GM18867 (cell line): ENCODE results near the gene XG.
"Not testable (repeated sequence)": the region's sequence is repeated elsewhere in the genome, so short reads cannot be mapped to it uniquely, and the experiment has no call there.

ENCODE experiments used
- ATAC-seq: cut with Tn5 transposase; IDR thresholded peaks from one replicate; pipeline ENCODE4 v1.9.1; 2021; ENCODE audit warnings: mild to moderate bottlenecking, moderate library complexity; ENCODE audit not compliant: unreplicated experiment

XG gene

GRCh38 chrX:2774776-2775175 is 22.9 kb downstream of the XG start:
- ATAC-seq = no peak

- not testable (repeated sequence) for ATAC-seq
Measured at GRCh38 chrX:2780472-2781225, 28.8 kb downstream of the XG start.

DNA sequence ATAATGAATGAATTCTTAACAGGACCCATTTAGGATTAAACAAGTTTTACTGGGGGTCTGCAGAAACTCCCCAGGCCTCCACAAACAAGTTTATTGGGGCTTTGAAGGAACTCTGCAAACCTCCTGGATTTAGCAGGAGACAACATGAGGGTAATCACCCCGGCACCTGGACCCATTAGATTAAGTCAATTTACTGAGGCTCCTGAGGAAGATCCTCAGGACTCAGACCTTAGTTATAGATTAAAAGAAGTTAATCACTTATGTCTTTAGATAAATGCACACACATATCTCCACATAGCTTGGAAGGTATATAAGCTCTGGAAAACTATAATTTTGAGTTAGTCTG is 29.4 kb downstream of the XG start:
- no peak for ATAC-seq

- no peak for ATAC-seq
Measured at GRCh38 chrX:2781698-2782097, 29.9 kb downstream of the XG start.

DNA sequence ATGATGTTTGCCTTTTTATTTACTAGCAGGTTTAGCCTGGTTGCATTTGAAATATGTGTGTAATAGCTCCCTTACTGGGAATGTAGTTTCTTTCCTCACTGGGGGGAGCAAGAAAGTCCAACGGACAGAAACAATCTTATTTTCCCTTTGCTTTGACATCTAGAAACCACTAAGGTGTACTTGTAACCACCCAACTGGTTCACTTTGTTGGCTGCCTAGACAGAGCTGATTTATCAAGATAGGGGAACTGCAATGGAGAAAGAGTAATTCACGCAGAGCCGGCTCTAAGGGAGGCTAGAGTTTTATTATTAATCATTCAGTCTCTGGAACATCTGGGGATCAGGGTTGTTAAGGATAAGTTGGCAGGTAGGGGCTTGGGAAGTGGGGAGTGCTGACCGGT is 30.3 kb downstream of the XG start:
- ATAC-seq = no peak

DNA sequence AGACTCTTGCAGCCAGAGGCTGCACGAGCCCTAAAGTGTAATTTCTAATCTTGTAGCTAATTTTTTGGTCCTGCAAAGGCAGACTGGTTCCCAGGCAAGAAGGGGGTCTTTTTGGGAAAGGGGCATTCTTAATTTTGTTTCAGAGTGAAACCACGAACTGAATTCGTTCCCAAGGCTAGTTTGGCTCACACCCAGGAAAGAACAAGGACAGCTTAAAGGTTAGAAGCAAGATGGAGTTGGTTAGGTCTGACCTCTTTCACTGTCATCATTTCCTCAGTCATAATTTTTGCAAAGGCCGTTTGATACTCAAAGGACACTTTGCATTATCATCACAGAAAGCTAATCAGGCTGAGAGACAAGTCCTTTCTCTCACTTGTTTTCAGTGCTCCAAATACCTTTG is 30.9 kb downstream of the XG start:
- ATAC-seq = no peak

DNA sequence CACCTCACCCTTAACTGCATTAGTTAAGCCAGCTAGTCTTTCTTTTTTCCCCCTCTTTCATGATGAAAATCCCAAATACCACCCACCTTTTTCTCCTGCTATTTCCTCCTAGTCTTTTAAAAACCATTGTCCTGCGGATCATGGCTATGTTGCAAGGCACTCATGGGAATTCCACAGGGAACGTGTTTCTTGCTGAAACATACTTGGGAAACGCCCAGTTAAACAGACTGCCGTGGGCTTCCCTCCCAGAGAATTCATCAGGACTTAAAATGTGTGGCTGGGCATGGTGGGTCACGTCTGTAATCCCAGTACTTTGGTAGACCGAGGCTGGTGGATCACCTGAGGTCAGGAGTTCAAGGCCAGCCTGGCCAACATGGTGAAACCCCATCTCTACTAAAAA is 32.2 kb downstream of the XG start:
- ATAC-seq = no peak

DNA sequence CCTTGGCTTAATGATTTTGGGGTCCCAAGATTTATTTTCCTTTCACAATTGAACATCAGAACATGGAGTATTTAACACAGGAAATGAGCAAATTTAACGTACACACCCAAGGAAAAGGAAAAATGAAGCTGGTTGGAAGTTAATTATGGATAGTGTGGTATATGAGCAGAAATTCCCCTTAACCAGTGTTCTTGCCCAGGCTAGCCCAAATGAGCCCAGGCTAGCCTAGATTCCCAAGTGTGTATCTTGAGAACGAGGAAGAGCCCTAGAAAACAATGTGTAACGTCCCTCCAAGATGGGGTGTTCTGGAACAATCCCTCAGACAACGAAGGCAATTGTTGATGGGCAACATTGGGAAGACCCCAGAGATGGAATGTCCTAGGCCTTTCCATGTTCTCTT is 33.7 kb downstream of the XG start:
- ATAC-seq = no peak

- no peak for ATAC-seq
Measured at GRCh38 chrX:2788980-2789379, 37.1 kb downstream of the XG start.

DNA sequence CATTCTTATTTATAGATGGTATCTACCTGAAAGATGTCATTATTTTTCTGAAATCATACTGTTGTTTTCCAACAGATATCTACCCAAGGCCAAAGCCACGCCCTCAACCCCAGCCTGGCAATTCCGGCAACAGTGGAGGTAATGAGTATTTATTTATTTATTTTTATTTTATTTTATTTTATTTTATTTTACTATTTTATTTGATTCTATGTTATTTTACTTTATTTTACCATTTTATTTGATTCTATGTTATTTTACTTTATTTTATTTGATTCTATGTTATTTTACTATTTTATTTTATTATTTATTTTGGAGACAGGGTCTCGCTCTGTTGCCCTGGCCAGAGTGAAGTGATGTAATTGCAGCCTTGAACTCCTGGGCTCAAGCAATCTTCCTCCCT is 37.7 kb downstream of the XG start:
- no peak for ATAC-seq

GRCh38 chrX:2793752-2794151 is 41.9 kb downstream of the XG start:
- no peak for ATAC-seq

- ATAC-seq = no peak
Measured at GRCh38 chrX:2794336-2794735, 42.5 kb downstream of the XG start.

DNA sequence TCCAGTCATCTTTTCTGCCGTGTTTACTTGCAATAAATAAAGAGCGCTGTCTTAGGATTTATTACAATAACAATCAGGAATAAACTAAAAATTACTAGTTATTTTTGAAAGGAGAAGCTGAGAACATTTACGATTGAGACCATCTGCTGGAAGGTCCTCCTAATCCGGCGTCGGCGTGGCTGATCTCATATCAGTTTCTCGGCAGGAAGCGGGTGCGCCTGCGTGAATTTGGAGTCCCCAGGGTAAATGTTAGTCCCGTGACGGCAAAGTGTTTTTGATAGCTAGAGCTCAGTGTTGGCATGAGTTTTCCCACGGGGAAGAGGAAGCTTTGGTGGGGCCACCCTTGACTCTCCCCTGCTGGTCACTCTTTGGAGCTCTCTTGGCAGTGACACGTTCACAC is 45.0 kb downstream of the XG start:
- not testable (repeated sequence) for ATAC-seq

- ATAC-seq = no peak
Measured at GRCh38 chrX:2799369-2799768, 47.5 kb downstream of the XG start.

- ATAC-seq = not testable (repeated sequence)
Measured at GRCh38 chrX:2799980-2800379, 48.1 kb downstream of the XG start.

DNA sequence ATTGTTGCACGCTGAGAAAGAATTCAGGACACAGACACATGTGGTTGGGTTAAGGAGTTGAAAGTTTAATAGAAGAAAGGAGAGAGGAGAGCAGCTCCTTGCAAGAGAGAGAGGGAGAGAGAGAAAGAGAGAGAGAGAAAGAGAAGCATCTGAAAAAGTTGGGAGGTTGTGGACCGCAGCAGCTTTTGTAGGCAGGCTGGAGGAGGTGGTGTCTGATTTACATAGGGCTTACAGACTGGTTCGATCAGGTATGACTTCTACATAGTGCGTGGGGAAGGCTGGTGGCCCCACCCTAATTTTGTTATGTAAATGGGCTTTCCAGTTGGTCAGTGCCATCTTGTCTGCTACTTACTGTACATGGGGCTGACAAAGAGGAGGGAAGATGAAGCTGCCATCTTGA is 49.4 kb downstream of the XG start:
- ATAC-seq = no peak

- not testable (repeated sequence) for ATAC-seq
Measured at GRCh38 chrX:2802376-2803090, 50.7 kb downstream of the XG start.

- not testable (repeated sequence) for ATAC-seq
Measured at GRCh38 chrX:2803486-2803885, 51.6 kb downstream of the XG start.

DNA sequence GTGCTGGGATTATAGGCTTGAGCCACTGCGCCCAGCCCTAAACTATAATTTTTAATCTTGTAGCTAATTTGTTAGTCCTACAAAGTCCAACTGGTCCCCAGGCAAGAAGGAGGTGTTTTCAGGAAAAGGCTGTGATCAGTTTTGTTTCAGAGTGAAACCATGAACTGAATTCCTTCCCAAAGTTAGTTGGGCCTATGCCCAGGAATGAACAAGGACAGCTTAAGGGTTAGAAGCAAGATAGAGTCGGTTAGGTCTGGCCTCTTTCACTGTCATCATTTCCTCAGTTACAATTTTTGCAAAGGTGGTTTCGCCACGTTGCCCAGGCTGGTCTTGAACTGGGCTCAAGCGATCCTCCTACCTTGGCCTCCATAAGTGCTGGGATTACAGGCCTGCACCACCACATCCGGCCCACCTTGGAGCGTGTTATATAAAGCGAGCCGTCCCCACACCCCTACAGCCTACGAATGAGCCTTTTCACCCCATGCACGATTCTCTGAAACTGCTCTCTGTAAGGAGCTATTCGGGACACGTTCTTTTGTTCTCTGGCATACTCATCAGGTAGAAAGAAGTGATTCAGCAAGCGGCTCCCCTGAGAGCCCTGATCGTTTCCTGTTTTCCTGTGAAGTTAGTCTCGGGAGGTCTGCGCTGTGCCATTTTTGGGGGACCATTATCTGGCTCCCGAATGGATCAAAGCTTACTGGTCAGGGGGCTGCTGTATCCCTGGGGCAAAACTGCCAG is 52.4 kb downstream of the XG start:
- not testable (repeated sequence) for ATAC-seq

DNA sequence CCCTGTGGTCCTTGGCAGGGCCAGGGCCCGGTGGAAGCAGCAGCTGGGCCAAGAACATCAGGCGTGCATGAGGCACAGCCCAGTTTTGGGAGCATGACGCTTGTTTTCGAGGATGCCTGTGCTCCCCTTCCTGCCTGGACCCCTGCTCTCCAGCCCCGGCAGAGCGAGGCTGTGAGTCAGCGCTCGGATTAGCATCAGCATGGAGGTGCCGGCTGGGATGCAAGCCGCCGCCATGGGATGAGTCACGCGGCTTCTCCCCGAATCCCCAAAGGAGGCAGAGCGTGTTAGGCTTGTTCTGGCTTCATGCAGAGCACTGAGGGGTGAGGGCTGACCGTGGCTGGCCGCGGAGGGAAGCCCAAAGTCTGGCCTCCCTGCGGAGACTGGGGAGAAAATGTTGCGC is 53.0 kb downstream of the XG start:
- not testable (repeated sequence) for ATAC-seq

GRCh38 chrX:2811271-2811670 is 59.4 kb downstream of the XG start:
- ATAC-seq = no peak
